NOMO-1 (cell line): Measurements from ENCODE around the gene PRR5.

ENCODE experiments used
- DNase-seq, 2 experiments: peaks; one replicate each; lab custom pipeline; 2025; ENCODE audit not compliant: unreplicated experiment in 2 of 2; lab: John Stamatoyannopoulos, UW

Gene PRR5

DNA sequence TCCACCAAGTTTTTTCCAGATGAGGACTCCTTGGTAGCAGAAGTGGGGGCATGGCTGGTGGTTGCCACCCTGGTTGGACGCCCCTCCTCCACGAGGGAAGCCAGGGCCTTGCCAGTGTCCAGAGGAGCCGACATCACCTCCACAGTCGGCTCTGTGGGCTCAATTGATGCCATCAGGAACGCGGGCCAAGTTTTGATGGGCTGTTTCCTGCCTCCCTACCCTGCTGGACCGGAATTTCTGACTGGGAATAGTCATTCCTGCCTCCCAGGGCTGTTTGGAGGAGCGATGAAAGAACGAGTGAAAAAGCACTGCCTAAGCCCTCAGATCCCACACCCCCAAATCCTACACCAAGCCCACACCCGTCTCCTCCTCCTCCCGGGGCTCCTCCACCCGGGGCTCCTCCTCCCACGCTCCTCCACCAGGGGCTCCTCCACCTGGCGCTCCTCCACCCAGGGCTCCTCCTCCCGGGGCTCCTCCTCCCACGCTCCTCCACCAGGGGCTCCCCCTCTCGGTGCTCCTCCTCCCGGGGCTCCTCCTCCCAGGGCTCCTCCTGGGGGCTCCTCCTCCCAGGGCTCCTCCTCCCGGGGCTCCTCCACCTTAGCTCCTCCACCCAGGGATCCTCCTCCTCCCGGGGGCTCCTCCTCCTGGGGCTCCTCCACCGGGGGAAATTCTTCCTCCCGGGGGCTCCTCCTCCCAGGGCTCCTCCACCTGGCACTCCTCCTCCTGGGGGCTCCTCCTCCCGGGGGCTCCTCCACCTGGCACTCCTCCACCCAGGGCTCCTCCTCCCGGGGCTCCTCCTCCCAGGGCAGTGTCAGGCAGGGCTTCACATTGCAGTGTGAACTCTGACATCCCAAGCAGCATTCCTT is 10.0 kb upstream of the PRR5 start:
- DNase-seq, result no peak

DNA sequence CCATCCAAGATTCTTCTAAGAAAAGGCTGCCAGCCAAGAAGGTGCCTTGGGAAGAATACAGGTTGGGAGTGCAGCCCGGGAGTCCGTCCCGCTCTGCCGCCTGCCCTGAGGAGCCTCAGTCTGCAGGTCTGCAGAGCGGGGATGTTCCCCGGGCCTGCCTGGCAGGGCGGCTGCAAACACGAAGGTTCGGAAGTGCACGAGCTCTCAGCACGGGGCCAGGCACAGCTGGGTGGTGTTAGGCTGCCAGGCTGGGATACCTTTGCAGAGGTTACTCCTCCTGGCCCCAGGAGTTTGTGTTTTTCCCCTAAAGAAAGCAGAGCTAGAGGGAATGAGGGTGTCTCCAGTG is 9.4 kb upstream of the PRR5 start:
- DNase-seq, result no peak

DNA sequence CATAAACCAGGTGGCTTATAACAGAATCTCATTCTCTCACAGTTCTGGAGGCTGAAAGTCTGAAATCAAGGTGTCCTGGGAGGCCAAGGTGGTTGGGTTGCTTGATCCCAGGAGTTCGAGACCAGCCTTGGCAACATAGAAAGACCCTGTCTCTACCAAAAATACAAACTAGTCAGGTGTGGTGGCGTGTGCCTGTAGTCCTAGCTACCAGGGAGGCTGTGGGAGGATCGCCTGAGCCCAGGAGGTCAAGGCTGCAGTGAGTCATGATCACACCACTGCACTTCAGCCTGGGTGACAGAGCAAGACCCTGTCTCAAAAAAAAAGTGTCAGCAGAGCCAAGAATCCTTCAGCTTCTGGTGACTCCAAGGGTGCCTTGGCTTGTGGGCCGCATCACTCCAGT is 8.9 kb upstream of the PRR5 start:
- no peak for DNase-seq

DNA sequence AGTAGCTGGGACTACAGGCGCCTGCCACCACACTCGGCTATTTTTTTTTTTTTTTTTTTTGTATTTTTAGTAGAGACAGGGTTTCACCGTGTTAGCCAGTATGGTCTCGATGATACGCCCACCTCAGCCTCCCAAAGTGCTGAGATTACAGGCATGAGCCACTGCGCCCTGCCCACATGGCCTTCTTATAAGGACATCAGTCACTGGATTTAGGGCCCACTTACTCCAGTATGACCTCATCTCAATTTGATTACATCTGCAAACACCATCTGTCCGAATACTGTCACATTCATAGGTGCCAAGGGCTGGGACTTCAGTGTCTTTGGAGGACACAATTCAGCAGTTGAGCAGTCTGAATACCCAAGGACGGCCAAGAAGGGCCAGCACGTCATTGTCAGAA is 8.2 kb upstream of the PRR5 start:
- no peak for DNase-seq

DNA sequence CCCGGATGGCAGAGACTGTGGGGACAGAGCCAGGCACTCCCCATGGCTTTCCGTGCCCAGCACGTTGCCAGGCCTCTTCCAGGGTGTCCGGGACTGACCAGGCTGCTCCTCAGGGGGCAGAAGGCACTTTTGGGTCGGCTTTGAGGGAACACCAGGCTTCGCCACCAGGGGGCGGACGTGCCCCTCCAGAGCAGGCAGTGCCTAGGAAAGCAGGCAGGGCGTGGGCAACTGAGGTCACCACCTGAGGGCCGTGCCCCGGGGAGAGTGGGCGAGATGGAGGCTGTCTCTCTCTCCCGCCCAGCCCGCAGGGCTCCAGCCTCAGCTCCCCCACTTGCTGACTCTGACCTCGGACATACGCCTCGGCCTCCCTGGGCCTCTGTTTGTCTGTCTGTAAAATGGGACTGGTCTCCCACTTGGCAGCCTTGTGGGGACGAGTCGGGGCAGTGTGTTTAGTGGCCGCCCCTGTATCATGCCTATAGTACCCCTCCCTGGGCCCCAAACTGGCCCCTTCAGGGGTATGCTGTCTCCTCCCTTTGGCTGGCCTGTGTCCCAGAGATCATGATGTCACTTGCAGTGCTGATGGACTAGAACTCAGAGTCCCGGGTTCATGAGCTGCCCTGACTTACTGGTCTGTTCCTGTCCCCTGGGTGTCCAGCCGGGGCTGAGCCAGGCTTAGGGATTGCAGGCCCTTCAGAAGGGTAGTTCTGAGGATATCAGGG is 4.4 kb upstream of the PRR5 start:
- DNase-seq, result peak; percentile 51 to 55

DNA sequence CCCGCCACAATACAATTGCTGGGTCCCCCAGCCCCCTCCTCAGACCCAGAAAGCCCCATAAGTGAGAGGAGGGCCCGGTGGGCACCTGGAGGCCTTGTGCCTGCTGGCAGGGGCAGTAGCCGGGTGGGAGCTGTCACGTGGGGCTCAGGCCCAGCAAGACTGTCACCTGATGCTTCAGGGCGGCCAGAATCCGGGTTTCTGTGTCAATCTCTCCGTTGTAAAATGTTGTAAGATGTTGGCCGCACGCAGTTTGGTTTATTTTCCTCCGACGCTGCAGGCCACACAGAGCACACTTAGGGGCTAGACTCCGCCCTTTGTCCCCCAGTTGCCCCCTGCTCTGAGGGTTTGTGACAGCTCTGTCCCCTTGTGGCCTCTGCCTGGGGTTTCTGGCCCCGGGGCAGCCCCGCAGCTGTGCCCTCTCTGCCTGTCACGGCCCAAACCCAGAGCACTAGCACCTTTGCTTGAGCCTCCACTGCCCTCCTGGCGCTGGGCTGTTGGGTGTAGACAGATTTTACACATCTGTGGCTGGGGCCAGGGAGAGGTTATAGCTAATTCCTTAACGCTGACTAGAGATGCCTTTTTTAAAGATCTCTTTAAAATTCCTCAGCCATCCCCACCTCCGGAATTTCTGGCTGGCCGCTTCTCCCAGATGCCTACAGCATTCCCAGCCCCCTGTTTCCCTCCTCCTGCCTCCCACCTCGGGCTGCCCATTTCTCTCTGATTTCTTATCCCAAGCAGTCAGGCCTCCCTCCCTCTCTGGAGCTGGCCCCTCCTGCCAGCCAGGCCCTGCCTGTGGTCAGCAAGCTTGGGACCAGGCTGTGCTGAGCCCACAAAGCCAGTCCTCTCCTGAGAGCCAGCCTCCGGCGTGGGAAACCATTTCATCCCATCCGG is 3.2 kb upstream of the PRR5 start:
- no peak for DNase-seq

DNA sequence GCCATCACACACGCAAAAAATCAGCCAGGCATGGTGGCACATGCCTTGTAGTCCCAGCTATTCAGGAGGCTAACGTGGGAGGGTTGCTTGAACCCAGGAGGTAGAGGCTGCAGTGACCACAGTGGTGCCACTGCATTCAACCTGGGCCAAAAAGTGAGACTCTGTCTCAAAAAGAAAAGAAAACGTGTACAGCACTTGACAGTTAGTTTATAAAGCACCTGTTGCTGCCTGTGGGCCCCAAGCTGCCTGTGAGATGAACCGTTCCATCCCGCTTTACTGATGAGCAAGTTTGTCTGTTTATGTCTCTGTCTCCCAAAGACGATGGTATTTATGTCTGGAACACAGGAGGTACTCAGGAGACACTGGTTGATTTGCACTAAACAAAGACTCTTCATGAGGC is 1.5 kb upstream of the PRR5 start:
- no peak for DNase-seq

DNA sequence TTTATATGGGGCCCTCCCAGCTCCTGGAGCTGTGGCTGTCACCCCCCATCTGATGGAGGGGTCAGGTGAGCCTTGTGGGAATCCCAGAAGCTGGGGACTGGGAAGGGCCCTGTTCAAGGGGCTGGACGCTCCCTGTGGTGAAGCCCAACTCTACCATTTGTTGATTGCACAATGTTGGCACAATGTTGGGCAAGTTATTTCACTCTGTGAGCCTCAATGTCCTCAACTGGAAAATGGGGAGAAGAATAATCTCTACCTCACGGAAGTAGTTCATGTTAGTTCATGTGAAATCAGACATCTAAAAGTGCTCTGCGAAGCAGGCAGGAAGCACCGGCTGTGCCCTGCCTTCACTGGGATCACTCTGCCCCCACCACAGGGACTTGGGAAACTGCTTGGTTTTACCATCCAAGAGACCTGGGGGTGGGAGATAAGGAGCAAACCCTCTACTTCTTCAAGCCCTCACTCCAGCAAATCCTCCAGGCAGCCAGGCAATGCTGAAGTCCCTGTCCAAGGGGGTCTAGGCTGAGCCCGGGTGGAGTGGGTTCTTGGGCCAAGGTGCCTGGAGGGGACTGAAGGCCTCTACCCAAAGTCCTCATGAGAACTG is 715 bp upstream of the PRR5 start:
- no peak for DNase-seq

DNA sequence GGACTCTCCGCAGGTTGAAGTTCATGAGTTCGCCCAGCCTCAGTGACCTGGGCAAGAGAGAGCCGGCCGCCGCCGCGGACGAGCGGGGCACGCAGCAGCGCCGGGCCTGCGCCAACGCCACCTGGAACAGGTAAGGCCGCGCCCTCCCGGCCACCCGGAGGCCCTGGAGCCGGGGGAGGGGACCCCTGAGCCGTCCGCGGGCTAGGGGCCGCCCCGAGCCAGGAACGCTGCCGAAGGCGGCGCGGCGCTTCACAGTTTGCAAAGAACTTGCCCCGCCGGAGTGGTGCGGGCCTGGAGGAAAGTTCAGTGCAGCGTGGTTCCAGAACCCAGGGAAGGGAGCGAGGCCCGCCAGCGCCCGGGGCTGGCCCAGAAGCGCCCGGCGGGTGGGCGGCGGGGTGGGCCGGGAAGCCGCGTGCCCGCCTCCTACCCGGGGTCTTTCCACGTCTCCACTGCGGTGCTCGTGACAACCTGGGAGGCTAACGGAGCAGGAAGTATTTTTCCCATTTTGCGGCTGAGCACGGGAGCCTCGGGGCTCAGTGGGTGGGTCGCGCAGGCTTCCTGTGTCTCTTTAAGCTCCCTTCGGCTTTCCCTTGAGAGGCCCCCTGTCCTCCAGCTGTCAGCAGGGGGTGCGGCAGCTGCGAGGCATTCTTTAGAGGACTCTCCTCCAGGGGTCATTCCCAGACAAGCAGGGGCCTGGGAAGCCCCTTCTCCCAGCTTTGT is 635 bp downstream of the PRR5 start:
- no peak for DNase-seq

DNA sequence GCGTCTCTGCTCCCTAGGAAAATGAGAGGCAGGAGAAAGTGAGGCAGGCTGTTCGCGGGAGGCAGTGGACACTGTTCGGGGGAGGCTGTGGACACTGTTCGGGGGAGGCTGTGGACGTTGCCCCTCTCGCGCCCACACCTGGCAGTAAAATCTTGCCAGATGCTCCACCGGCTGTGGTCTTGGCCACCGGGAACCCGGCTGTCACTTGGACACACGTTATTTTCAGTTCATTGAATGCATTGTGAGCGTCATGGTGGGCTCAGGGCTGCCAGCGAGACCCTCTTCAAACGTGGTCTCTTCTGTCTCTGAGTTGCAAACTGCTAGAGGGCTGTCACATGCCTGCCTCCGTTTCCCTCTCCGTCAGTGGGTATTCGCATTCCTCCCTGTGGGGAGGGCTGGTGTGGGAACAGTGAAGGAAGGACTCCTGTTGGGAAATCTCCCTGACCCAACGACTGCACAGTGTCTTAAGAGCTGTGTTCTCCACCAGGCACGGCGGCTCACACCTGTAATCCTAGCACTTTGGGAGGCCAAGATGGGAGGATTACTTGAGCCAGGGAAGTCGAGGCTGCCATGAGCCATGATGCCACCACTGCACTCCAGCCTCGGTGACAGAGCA is 1.4 kb downstream of the PRR5 start:
- DNase-seq, result no peak

DNA sequence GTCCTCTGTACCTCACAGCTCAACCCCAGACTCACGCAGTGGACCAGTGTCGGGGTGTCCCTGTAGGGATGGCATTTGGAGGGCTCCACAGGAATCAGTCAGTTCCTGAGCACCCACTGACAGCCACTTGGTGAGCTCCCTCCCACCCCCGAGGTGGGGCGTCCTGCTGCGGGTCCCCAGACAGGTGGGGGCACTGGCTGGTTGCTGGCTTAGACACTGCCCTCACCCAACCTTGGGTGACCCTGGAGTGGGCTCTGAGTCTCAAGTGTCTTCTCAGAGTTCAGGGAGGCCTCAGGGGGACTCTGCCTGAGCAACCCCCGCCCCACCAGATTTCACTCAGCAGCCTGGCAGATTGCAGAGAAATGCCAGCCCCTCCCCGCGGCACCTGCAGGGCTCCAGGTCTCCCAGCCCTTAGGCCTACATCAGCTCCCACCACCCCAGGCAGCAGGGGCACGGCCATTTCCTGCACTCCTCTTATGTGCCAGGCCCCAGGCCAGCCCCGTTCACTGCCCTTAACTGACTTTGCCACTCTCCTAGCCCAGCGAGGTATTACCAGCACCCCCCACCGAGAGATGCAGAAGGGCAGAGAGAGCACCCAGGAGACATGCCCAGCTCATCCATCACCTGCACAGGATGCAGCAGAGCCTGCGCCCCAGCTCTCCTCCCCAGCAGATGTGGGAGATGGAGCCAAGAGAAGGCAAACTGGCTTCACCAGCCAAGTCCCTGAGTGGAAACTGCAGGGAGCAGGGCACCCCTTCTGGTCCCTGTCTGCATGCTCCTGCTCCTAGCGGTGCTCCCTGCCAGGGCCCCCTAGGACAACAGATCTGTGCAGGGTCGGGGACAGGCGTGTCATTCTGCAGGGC is 2.4 kb downstream of the PRR5 start:
- no peak for DNase-seq

DNA sequence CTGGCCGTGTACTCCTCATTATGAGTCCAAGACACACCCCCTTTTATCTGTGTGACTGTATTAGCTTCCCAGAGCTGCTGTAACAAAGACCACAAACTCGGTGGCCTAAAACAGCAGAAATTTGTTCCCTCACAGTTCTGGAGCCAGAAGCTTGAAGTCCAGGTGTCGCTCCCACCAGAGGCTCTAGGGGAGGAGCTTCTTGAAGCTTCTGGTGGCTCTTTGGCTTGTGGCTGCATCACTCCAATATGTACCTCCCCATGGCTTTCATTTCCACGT is 3.0 kb downstream of the PRR5 start:
- no peak for DNase-seq

DNA sequence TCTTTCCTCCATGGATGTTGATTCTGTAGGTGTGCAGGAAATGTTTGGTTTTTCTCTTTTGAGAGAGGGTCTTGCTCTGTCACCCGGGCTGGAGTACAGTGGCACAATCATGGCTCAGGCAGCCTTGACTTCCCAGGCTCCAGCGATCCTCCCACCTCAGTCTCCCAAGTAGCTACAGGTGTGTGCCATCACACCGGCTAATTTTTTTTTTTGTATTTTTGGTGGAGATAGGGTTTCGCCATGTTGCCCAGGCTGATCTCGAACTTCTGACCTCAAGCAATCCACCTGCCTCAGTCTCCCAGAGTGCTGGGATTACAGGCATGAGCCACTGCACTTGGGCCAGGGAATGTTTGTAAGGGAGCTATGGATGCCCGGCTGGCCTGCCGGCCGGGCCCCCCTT is 4.5 kb downstream of the PRR5 start:
- DNase-seq, result no peak

DNA sequence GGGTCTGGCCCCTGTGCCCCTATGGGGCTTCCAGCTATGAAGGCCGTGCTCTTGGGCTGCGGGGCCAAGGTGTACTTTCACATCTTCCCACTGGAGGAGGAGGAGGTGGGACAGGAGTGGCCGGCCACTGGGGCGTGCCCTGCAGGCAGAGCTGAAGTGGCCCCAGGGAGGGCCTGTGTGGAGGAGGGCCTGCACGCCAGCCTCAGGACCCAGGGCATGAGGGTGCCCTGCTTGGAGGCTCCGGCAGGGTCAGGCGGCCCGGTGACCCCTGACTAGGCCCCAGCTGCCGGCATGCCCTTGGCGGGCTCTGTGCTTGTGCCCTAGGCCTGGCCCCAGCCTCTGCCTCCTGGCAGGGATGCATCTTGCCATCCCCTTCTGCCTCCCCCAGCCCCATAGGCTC is 5.2 kb downstream of the PRR5 start:
- DNase-seq, result no peak

DNA sequence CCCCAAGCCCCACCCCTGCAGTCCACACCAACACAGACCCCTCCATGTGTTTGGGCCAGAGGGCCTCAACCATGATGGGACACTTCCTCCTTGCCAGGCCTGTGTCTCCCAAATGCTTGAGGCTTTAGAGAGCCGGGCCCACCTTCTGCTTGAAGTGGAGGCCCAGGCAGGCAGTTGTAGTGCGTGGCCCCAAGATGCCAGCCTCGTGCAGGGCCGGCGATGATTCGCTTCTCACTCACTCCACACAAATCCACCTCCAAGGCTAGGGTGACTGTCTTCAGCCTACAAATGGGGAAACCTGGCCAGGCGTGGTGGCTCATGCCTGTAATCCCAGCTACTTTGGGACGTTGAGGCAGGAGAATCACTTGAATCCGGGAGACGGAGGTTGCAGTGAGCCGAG is 5.7 kb downstream of the PRR5 start:
- no peak for DNase-seq

DNA sequence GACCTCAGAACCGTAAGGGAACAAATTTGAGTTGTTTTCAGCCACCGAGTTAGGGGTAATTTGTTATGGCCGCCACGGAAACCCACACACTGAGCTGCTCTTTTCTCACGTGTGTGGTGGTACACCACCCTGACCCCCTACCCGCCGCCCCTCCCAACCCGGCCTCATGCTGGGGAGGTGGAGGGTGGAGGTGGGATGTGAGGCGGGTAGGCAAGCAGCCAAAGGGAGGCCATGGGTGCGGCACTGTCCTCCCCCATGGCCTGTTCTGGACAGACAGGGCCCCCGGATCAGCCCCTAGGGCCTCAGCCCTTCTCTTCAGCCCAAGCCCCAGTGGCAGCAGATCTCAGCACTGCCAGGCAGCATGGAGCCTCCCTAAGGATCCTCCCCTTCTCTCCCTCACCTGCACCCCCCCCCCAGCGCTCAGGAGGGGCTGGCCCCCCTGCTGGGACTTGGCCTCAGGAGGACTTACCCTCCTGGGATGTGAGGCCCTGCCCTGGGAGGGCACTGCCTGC is 7.9 kb downstream of the PRR5 start:
- DNase-seq, result no peak

DNA sequence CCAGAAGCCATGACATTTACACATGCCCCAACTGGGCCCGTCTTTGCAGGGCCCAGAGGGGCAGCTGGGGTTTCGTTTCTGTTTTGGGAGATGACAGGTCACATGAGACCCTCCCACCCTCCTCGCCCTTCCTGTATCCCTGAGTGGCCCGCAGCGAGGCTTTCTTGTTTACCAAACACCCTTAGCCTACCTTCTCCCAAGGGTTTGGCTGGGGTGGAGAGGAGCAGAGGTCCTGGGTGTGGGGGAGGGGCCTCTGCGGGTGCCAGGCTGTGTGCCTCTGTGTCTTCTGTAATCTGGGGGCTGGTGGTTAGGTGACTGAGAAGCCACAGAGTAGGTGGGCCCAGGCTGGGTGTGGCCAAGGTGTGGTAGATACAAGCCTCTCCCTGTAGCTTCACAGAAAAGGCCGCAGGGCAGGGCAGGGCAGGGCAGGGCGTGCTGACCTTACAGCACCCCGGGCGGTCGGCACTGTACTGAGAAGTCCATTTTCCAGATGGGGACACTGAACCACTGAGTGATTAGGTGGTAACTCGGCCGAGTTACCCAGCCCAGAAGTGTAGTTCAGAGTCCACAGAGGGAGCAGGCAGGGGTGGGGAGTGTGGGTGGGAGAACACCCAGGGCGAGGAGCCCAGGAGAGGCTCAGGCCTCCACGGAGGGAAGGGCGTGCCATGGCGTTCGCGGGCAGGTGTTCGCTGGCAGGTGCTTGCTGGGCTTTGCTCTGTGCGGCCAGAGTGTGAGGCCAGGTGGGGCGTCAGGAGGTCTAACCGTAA is 8.7 kb downstream of the PRR5 start:
- DNase-seq, result no peak

DNA sequence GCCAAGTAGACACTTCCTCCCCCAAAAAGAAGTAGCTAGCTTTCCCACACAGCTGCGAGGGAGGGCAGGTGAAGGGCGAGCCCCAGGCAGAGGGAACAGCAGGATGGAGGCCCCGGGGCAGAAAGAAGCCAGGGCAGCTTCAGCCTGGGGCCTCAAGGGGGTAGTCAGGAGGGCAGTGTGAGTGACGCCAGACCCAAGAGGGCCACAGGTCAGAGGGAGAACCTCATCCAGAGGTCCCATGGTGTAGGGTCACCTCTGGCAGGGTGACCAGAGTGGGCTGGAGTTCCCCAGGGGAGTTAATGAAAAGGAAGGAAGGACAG is 9.2 kb downstream of the PRR5 start:
- no peak for DNase-seq
